ENCODE results near the gene ZNF322. TPM values are rescaled to one million over a fixed set of nuclear protein-coding genes. Genes with fewer than 3 reads are reported as not detected.

The ZNF322 gene
- polyA plus RNA-seq, 1 donor (not counting 4 experiments of a cell fraction or from before 2014, with no cell fraction given) = 7.7 TPM

- no peak overlapping the region for H3K27ac ChIP-seq (ENCODE audit: control insufficient read depth, insufficient read depth, low read length)
Measured at GRCh38 chr6:26657256-26657655, 2.3 kb downstream of the ZNF322 start.

GRCh38 chr6:26653007-26653406, 6.5 kb downstream of the ZNF322 start:
- peaks cover 24% of the 10 kb centered on the region for H3K79me2 ChIP-seq (ENCODE audit: control insufficient read depth, insufficient read depth, low read length)
- H3K36me3 ChIP-seq (ENCODE audit: control insufficient read depth in 2 of 2, extremely low read depth in 1 of 2, insufficient read depth in 2 of 2, low read length in 2 of 2) = peaks cover 3 to 5% of the 10 kb centered on the region in 2 experiments

More at GRCh38 chr6:26657256-26657655, 2.3 kb downstream of the ZNF322 start:
- no peaks in the 10 kb centered on the region for H3K9me1 ChIP-seq (ENCODE audit: control insufficient read depth, extremely low read depth, insufficient read depth, low read length)
- peaks cover 22% of the 10 kb centered on the region for H3K79me2 ChIP-seq (ENCODE audit: control insufficient read depth, insufficient read depth, low read length)
- dilution Hi-C loops (cut with MboI; ENCODE audit: extremely low pct_ligation_motif_present, low sequenced_read_pairs) = no loop called here
- H3K9me3 ChIP-seq (ENCODE audit: control insufficient read depth, low read depth, low read length) = no peaks in the 10 kb centered on the region
- H3K36me3 ChIP-seq (ENCODE audit: control insufficient read depth in 2 of 2, extremely low read depth in 1 of 2, insufficient read depth in 2 of 2, low read length in 2 of 2) = peaks cover 3 to 7% of the 10 kb centered on the region in 2 experiments
- FAIRE-seq (no peak), DNase-seq (ENCODE audit: low read depth, low spot score) (no peak)
- H2AFZ ChIP-seq (ENCODE audit: control insufficient read depth, low read length) = no peak overlapping the region
- TF ChIP-seq EZH2 (IDR thresholded peaks at IDR 0.05; ENCODE audit: low read length) (no peak), CTCF (optimal IDR thresholded peaks at IDR 0.05 in 1 of 3, IDR thresholded peaks at IDR 0.05 in 1 of 3, conservative IDR thresholded peaks at IDR 0.05 in 1 of 3; ENCODE audit: extremely low read depth in 1 of 3, insufficient read depth in 2 of 3, low read length in 3 of 3) (no peak)
- peaks cover 7% of the 10 kb centered on the region for H3K4me1 ChIP-seq (ENCODE audit: control insufficient read depth, extremely low read depth, insufficient read depth, low read length)
- H4K20me1 ChIP-seq (ENCODE audit: control insufficient read depth, extremely low read depth, insufficient read depth, low read length) = no peaks in the 10 kb centered on the region
- H3K4me3 ChIP-seq (ENCODE audit: control insufficient read depth in 2 of 3, extremely low read depth in 1 of 3, insufficient read depth in 2 of 3, low read depth in 1 of 3, low read length in 3 of 3) = no peak overlapping the region
- no peak overlapping the region for H3K4me2 ChIP-seq (ENCODE audit: control insufficient read depth, extremely low read depth, insufficient read depth, low read depth, low read length)
- no peak overlapping the region for H3K9ac ChIP-seq (ENCODE audit: control insufficient read depth, extremely low read depth, insufficient read depth, low read length)
- H3K27me3 ChIP-seq (ENCODE audit: control insufficient read depth, extremely low read depth, insufficient read depth, low read length) = no peaks in the 10 kb centered on the region

More at GRCh38 chr6:26653007-26653406, 6.5 kb downstream of the ZNF322 start:
- H3K4me1 ChIP-seq (ENCODE audit: control insufficient read depth, extremely low read depth, insufficient read depth, low read length) = no peaks in the 10 kb centered on the region
- H3K27me3 ChIP-seq (ENCODE audit: control insufficient read depth, extremely low read depth, insufficient read depth, low read length) = no peaks in the 10 kb centered on the region
- no peaks in the 10 kb centered on the region for H3K9me1 ChIP-seq (ENCODE audit: control insufficient read depth, extremely low read depth, insufficient read depth, low read length)
- H3K9ac ChIP-seq (ENCODE audit: control insufficient read depth, extremely low read depth, insufficient read depth, low read length) = no peak overlapping the region
- no peak overlapping the region for H3K4me2 ChIP-seq (ENCODE audit: control insufficient read depth, extremely low read depth, insufficient read depth, low read depth, low read length)
- no peak overlapping the region for H3K4me3 ChIP-seq (ENCODE audit: control insufficient read depth in 2 of 3, extremely low read depth in 1 of 3, insufficient read depth in 2 of 3, low read depth in 1 of 3, low read length in 3 of 3)
- FAIRE-seq = no peak
- TF ChIP-seq CTCF (optimal IDR thresholded peaks at IDR 0.05 in 1 of 3, IDR thresholded peaks at IDR 0.05 in 1 of 3, conservative IDR thresholded peaks at IDR 0.05 in 1 of 3; ENCODE audit: extremely low read depth in 1 of 3, insufficient read depth in 2 of 3, low read length in 3 of 3) = no peak
- dilution Hi-C loops (cut with MboI; ENCODE audit: extremely low pct_ligation_motif_present, low sequenced_read_pairs) = no loop called here
- no peaks in the 10 kb centered on the region for H4K20me1 ChIP-seq (ENCODE audit: control insufficient read depth, extremely low read depth, insufficient read depth, low read length)
- no peak overlapping the region for H2AFZ ChIP-seq (ENCODE audit: control insufficient read depth, low read length)
- no peak for DNase-seq (ENCODE audit: low read depth, low spot score)
- no peak overlapping the region for H3K27ac ChIP-seq (ENCODE audit: control insufficient read depth, insufficient read depth, low read length)
- H3K9me3 ChIP-seq (ENCODE audit: control insufficient read depth, low read depth, low read length) = no peaks in the 10 kb centered on the region

All from keratinocyte (primary cell).